ENCODE data around the gene SHF.
A peak's percentile ranks its signal among the peaks of the same experiment; 100 is the strongest.
"Not testable (repeated sequence)": the region's sequence is repeated elsewhere in the genome, so short reads cannot be mapped to it uniquely, and the experiment has no call there.

Gene SHF

GRCh38 chr15:45143946-45144345 is 43.8 kb downstream of the SHF start:
- no peak for DNase-seq

GRCh38 chr15:45143056-45143455 is 44.7 kb downstream of the SHF start:
- no peak for DNase-seq

GRCh38 chr15:45141386-45141785 is 46.4 kb downstream of the SHF start:
- DNase-seq: no peak

- DNase-seq: no peak
These were observed 47.1 kb downstream of the SHF start for GRCh38 chr15:45140557-45141250.

DNA sequence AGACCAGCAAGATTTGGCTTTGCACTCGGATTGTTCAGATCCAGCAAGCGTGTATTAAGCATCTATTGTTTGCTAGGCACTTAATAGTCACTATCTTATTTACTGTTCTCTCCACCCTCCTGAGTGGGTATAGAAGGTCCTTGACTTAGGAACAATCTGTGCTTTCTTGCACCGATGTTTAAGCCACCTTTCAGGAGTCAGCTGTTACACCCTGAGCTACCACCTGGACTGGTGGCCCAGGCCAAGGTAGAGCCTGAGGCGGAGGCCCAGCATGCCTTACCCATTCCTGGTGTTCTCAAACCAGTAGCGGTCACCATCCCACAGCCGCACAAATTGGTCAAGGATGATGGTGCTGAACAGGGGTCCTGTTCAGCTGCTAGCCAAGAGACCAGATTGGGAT is 48.0 kb downstream of the SHF start:
- no peak for DNase-seq

- no peak for DNase-seq
These were observed 48.7 kb downstream of the SHF start for GRCh38 chr15:45138814-45139765.

DNA sequence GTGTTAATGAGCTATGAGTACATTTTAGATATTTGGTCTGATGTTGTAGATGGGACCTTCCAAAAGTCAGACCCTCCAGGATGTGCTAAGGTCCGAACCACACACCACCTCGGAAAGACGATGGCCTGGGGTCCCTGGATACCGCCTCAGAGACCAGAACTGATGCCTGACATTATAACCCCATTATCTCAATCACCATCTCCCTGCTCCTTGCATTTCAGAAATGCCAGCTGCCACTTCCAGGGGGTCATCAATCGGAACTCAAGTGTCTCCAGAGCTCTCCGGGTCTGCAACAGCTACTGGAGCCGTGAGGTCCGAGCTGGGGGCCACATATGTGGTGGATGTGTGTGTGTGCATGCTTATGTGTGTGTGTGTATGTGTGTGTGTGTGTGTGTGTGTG is 50.1 kb downstream of the SHF start:
- no peak for DNase-seq

GRCh38 chr15:45136378-45136764 is 51.4 kb downstream of the SHF start:
- no peak for DNase-seq

- DNase-seq: not testable (repeated sequence)
These were observed 51.9 kb downstream of the SHF start for GRCh38 chr15:45135705-45136377.

DNA sequence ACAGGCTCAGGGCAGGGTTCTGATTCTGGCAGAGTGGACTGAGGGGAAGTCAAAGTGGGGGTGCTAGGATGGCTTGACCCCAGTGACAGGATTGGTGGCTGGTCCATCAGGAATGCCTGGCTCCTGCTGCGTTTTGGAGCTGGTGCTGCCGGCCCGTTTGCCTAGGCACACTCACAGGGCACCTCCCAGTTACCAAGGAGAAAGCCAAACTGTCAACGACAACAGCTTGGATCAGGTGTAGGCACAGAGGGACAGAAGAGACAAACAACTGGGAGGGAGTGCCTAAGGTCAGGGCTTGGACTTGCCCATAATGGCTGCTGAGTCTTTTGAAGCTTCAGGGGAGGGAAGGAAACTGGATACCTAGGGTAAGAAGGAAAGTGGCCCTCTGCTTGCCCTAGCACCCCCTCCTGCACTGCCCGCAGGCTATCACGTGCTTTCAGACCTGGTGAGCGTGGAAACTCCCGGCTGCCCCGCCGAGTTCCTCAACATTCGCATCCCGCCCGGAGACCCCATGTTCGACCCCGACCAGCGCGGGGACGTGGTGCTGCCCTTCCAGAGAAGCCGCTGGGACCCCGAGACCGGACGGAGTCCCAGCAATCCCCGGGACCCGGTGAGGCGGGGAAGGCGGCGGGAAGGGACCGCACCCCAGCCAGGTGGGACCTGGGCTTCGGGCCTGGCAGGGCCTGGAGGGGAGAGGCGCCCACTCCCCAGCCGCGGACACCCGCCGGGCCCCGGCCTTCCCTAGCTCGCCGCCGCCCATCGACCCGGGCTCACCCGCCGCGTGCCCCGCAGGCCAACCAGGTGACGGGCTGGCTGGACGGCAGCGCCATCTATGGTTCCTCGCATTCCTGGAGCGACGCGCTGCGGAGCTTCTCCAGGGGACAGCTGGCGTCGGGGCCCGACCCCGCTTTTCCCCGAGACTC is 52.8 kb downstream of the SHF start:
- no peak for DNase-seq

- no peak for DNase-seq
These were observed 53.7 kb downstream of the SHF start for GRCh38 chr15:45134046-45134445.

GRCh38 chr15:45133561-45133920 is 54.2 kb downstream of the SHF start:
- DNase-seq: no peak

DNA sequence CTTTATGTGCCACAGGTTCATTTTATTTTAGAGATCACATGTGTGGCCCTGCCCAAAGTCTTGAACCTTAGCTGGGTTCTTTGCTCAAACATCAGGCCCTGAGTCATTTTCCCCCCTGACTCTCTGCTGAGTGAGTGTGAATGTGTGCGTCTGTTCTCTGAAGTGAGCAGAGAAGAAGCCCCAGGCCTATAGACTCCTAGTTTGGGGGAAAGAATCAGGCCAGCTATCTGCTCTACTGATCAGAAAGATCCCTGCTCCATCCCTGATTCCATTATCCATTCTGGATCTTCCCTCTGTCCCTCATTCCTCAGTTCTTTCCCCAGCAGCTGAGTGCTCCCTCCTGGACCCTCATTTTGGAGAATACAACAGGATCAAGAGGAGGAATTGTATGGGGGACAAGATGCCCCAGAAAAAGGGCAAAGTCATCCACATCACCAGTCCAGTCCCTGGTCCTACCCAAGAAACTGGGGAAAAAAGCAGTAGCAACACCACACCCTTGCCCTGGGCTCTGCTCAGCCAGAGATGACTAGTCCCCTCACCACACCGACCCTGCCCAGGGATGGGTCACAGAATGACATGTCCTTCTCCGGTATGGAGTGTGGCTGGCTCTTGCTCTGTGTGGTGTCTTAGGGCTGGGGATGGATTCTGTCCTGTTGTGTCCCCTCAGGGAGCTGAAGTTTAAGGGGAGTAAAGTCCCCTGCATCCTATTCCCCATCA is 54.8 kb downstream of the SHF start:
- DNase-seq: no peak

- no peak for DNase-seq
These were observed 56.3 kb downstream of the SHF start for GRCh38 chr15:45131510-45131909.

DNA sequence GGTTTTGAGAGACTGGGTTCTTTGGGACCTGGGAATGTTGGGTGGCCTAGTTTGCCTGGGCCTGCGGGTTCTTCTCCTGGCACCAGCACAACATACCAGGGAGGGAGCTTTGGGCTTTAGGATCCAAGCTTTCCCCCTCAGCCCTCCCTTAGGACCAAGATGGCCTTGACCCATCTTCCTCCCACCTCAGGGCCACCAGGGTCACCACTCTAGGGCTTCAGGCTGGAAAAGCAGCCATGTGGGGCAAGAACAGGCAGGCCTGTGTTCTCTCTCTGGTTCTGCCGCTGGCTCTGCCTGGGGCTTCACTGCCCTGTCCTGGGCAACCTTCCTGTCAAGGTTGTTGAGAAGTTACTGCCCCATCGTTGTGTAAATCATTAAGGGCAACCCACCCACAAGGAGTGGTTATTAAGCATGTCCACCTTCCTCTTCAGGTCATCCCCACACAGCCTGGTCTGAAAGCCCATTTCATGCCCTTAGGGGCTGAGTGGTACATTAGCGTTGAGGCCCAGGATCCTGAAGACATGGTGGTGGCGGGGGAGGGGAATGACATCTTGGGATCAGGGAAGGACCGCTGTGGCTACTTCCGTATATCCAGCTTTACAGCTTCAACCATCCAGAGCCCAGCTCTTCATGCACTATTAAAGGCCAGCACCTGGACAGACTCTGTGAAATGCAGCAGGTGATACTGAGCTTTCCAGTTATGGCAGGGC is 57.3 kb downstream of the SHF start:
- no peak for DNase-seq

DNA sequence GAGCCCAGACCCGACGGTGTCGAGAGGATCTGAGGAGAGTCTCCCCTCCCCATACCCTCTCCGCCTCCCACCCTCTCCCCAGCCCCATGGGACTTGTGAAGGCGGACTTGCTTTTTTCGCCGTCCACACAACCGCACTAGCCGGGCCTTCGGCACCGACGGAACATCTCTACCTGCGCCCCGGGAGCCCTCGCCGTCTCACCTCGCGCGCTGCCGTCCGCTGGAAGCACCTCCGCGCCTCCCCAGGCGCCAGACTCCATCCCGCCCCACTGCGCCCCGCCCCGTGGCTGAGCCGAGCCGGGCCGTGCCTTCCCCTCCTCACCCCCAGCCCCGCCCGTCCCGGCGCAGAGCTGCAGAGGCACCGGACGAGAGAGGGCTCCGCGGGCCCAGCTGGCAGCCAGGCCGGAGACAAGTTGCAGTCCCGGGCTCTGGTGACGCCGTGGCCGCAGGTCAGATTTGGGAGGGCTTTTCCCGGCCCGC is 58.1 kb downstream of the SHF start, which contains the start of the genes DUOX1 and DUOXA1:
TSS of gene DUOX1 (plus strand) at position 344 of the 479 bp plus-strand sequence. CDS start 1,973 bp downstream, outside the sequence.
TSS of gene DUOXA1 (minus strand) at position 229 of the 479 bp plus-strand sequence. CDS start 6,865 bp downstream, outside the sequence.
- no peak for DNase-seq

GRCh38 chr15:45128971-45129639 is 58.7 kb downstream of the SHF start:
- no peak for DNase-seq

DNA sequence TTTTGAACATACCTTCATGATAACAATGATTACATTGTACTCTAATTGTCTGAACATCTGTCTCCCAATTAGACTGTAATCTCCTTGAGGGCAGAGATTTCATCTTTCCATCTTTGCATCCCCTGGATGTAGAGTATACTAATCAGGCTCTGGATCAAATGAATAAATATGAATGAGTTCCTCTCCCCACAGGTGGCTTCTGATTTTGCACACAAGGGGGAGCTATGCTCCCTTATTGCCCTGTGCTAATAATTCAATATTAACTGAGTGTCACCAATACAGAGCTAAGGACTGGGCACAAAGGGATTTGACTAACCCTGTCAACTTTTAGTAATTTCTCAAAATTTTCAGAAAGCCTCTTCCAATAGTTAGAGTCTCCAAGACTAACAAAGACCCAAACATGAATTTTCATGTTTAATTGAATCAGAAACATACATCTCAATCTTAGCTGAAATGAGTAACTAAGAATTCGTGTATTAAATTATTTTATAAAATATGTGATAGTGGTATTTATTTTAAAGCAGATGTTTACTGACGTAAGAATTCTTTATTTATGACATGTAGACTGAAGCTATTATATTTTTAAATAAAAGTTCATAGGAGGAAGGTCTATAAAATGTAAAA is 61.1 kb downstream of the SHF start:
- peak; percentile 63 for DNase-seq

DNA sequence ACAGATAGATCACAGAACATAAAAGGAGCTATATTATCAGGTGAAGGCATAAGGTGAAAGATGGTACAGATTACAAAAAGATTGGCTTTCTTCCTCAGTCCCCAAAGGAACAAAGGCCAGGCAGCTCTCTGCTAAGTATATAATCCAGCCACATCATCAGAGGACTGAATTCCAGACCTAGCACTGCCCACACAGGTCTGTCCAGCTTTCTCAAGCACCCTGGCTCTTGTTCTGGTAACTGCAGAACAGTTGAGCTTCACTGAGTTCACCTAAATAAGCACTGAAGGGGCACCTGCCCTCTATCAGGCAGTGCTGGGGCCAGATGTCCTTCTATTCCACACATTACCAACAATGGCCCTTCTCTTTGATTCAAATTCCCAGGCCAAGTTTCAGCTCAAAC is 64.4 kb downstream of the SHF start:
- DNase-seq: no peak

GRCh38 chr15:45122719-45123118 is 65.0 kb downstream of the SHF start:
- DNase-seq: no peak

All from OCI-M1 (cell line).